Sciatic nerve (tissue), 2 donors: Measurements from ENCODE around the gene NUSAP1. TPM values are rescaled to one million over a fixed set of nuclear protein-coding genes. Genes with fewer than 3 reads are reported as not detected.
"Not testable (repeated sequence)": the region's sequence is repeated elsewhere in the genome, so short reads cannot be mapped to it uniquely, and the experiment has no call there.

Experiments
- ATAC-seq: fragments of 200-7000 bp; cut with Tn5 transposase; one replicate; pipeline ENCODE4 v1.9.1; 2020; ENCODE audit warnings: mild to moderate bottlenecking, moderate library complexity
- DNase-seq: peaks from one replicate; pipeline ENCODE4 v3.0.0-alpha.2; 2020; ENCODE audit warnings: low spot score
- intact Hi-C: fragments of 100-400 bp; cut with DNase I; formaldehyde crosslinking; loops from one replicate; pipeline ENCODE4 v1.14.2; 2022
- total RNA-seq: library from RNA; stranded (reverse); fragmentation: NEBNext Ultra II Directional; extraction: Animal tissue kit (Norgen Biotek cat#: 25700); gene quantifications from one replicate; pipeline ENCODE4 v1.2.1, GENCODE V29; 2021
- donor health status: DM: no; HTN: no; CAD: no.
- donor health status: DM: no; HTN: no; CAD: no.

NUSAP1 gene
- total RNA-seq, 1 donor from 2014 or later: 3.1 TPM

DNA sequence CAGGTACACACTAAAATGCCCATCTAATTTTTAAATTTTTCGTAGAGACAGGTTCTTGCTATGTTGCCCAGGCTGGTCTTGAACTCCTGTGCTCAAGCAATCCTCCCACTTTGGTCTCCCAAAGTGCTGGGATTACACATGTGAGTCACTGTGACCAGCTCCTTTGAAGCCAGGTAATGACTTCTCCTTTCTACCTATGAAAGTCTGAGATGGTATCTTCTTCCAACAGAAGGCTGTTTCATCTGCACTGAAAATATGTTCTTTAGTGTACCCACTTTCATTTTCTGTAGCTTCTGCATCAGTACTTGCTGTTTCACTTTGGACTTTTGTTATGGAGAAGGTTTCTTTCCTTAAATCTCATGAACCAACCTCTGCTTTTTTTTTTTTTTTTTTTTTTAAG lies 9.1 kb upstream of the NUSAP1 start:
- no peak for ATAC-seq
- intact Hi-C loops: no loop called here
- DNase-seq: no peak

DNA sequence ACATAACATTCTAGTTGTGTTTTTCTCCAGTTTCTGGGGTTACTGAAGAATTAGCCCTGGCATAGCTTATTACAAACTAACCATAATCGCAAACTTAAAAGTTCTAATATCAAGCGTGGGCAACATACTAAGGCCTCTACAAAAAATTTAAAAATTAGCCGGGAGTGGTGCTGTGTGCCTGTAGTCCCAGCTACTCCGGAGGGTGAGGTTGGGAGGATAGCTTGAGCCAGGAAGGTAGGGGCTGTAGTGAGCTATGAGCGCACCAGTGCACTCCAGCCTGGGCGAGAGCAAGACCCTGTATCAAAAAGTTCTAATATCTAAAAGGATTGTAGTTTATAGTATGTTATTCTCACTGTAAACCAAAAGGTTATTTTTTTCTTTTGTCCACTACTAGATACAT lies 1.4 kb upstream of the NUSAP1 start:
- ATAC-seq: no peak
- no peak for DNase-seq
- intact Hi-C loops: no loop called here

DNA sequence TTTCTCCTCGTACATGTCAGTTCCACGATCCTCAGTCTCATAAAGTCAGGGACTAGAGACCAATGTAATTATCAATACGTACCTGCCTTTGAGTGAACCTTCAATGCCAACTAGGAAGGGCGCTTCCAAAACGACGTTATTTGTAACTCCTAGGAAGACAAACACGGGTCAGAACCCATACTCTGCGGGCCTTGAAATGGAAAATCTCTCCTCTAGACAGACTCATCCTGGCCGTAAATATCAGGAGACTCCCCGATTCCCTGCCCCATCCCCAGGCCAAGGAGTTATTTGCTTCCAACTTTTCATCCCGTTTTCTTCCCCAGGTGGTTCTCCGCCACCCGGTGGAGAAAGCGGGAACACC lies 868 bp upstream of the NUSAP1 start:
- DNase-seq (no peak), ATAC-seq (no peak)
- intact Hi-C loops: no loop called here

DNA sequence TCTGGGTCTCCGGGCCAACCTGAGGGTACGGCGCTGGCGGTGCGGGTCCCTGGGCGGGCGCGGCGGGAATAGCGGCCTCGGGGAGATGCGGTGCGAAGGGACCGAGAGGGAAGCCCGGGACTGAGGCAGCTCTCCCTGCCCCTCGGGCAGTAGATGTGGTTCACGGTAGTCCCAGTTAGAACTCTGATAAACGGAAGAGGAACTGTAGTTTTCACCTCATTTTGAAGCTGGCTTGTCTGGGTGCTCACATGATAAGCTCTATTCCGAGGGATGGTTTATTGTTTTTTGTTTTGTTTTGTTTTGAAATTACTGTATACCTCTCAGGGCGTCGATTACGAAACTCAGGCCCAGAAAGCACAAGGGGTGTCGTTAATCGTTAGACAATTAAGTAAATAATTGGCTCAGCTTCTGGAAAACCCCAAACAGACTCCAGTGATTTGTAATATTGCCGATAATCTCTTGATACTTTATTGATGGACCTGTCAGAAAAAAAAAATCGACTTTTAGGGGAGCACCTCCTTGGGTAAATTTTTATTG lies 413 bp downstream of the NUSAP1 start:
- intact Hi-C loops: no loop called here
- DNase-seq (no peak), ATAC-seq (peak; percentile 40)

DNA sequence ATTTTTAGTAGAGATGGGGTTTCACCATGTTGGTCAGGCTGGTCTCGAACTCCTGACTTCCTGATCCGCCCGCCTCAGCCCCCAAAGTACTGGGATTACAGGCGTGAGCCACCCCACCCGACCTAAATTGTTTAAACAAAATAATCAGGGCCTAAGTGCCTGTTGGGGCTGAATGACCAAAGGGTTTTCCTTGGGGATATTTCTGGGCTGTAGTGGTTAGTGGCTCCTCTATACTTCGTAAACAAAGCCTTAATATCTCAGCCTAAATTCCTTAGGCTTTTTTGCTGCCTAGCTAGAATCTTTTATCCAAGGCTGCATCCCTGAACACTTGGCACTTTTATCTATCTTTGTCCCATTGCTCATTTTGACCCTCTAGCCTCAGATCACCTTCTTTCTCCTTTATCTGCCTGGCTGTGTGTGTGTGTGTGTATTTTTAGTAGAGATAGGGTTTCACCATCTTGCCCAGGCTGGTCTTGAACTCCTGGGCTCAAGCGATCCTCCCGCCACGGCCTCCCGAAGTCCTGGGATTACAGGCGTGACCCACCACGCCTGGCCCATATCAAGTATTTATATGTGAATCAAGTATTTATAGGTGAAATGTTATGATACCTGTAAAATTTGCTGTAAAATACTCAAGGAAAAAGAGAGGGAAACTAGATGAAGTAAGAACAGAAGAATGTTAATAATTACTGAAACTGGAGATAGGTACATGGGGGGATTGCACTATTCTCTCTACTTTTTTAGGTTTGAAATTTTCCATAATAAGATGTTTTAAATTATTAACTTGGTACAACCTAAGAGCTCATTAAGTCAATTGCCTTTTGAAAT lies 1.8 kb downstream of the NUSAP1 start:
- DNase-seq: no peak
- no peak for ATAC-seq
- intact Hi-C loops: no loop called here

DNA sequence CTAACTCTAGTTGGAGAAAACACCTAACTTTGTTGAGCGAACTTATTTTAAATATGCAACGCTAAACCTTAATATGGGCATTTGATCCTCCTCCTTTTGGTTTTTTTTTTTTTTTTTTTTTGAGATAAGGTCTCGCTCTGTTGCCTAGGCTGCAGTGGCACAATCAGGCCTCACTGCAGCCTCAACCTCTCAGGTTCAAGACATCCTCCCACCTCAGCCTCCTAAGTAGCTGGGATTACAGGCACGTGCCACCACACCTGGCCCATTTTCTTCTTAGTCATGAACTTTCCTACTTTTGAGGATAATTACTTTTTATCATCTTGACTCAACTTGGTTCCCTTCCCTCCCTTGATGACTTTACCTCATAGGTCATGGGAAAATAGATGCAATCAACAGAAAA lies 3.9 kb downstream of the NUSAP1 start:
- ATAC-seq: no peak
- intact Hi-C loops: no loop called here
- DNase-seq: no peak

DNA sequence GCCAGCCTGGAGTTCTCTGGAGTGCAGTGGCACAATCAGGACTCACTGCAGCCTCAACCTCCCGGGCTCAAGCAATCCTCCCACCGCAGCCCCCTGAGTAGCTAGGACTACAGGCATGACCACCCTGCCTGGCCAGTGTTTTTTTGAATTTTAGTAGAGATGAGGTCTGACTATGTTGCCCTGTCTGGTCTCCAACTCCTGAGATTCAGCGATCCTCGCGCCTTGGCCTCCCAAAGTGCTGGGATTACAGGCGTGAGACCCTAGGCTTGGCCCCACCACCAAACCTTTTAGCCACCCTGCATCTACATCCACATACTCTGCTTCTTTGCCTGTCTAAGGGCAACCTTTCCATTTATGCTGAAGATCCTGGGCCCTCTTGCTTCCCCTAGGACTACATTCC lies 4.4 kb downstream of the NUSAP1 start:
- DNase-seq: no peak
- intact Hi-C loops: no loop called here
- no peak for ATAC-seq

DNA sequence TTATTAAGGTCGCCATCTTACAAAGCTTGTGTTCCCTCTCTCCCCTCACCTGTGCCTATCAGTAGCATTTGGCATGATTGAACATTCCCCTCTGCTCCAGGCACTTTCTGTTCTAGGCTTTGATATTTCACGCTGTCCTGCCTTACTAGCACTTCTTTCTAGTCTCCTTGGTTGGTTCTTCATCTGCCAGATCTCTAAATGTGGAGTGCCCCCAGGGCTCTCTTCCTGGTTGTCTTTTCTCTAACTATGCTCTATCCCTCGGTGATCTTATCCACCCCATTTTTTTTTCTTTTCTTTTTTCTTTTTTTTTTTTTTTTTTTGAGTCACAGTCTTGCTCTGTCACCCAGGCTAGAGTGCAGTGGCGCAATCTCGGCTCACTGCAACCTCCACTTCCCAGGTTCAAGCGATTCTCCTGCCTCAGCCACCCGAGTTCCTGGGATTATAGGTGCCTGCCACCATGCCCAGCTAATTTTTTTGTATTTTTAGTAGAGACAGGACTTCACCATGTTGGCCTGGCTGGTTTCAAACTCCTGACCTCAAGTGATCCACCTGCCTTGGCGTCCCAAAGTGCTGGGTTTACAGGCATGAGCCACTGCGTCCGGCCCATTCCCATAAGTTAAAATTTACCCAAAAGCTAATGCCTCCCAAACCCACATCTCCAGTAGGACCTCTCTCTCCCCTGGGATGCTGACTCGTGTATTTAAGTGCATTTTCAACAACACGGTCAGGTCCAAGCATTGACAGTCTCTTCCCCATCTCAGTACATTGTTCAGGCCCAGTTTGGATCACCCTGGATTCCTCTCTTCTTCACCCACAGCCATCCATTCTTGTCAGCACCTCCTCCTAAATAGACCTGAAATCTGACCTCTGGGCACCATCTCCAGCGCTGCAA lies 5.2 kb downstream of the NUSAP1 start:
- no peak for DNase-seq
- intact Hi-C loops: no loop called here
- no peak for ATAC-seq

DNA sequence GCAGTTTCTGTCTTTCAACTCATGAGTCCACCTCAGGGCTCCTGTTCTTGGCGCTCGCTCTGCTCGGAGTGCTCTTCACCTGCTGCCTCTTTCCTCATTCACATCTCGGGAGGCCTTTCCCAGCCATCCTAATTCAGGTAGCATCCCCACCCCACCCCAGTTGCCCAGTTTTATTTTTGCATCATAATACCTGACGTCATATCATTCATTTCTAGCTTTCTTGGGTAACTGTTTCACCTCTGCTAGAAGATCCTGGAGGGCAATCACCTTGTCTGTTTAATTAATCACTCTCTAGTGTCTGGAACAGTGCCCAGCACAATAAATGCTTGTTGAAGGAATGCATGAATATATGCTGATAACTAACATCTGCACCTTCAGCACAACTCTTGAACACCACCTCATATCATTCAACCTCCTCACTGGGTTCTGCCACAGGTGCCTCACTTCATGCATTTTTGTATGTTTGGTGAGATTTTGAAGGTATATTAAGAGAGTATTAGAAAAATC lies 7.6 kb downstream of the NUSAP1 start:
- intact Hi-C loops: no loop called here
- DNase-seq (no peak), ATAC-seq (no peak)

DNA sequence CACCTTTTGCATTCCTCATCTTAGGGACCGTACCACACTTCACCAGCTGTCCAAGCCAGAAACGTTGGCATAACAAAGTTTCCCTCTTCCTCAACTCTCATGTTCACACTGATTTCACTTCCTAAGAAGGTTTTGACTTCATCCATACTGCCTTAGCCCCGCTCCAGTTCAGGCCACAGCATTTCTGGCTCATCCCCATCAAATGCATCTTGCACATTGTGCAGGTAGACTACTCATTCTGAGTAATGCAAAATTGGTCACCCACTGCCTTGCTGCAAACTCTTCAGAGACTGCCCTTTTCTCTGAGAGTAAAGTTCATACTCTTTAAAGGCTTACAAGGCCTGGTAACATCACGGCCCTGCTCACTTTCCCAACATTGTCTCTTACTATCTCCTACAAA lies 8.8 kb downstream of the NUSAP1 start:
- intact Hi-C loops: no loop called here
- DNase-seq (no peak), ATAC-seq (no peak)

DNA sequence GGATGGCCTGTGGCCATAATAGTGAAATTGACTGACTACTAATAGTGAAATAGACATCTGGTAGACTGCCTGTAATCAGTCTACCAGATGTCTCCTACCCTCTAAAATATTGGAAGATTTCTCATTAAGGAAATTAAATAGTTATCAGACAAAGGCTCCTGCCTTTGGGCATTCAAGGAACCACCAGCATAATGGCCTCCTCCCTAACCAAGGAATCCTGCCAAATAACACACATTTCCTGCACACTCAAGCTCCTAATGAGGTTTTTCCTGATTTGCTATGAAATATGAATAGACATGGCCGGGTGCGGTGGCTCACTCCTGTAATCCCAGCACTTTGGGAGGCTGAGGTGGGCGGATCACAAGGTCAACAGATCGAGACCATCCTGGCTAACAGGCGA lies 14.6 kb downstream of the NUSAP1 start:
- intact Hi-C loops: no loop called here
- no peak for ATAC-seq
- no peak for DNase-seq

DNA sequence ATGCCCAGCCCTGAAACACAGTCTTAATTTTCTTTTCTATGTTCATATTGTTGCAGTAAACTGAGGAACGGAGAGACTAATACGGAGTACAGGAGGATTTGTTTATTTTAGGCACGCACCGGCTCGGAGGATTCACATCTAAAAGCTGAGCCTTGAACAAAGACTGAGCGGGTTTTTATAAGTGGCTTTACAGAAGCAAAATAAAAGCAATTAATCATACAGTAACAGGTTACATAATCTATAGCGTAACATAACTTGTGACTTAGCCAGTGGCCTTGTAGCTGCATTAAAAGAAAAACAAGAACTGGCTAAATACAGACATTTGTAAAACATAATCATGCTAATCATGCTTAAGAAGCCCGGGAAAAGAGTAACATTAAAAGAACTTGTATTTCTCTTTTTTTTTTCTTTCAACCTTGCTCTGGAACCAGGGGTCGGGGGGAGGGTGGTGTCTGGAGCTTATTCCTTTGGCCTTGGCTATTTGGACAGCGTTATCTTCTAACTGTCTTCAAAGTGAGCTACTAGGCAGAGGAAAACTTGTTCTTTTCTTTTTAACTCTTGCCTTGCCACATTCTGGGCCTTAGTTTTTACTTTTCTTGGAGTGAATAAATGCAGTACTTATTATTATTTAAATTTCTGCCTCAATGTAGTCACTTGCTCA lies 17.5 kb downstream of the NUSAP1 start:
- ATAC-seq (no peak), DNase-seq (no peak)
- intact Hi-C loops: no loop called here

DNA sequence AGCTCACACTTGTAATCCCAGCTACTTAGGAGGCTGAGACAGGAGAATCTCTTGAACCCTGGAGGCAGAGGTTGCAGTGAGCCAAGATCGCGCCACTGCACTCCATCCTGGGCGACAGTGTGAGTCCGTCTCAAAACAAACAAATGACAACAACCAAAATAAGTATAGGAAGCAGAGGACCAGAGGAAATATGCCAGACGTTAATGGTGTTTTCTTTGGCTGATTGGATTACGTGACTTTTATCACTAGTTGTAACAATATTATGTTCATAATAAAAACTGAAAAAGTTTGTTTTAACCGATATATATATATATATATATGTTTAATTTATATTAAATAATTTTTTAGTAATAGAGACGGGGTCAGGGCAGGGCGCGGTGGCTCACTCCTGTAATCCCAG lies 21.7 kb downstream of the NUSAP1 start:
- DNase-seq: no peak
- intact Hi-C loops: no loop called here
- no peak for ATAC-seq

DNA sequence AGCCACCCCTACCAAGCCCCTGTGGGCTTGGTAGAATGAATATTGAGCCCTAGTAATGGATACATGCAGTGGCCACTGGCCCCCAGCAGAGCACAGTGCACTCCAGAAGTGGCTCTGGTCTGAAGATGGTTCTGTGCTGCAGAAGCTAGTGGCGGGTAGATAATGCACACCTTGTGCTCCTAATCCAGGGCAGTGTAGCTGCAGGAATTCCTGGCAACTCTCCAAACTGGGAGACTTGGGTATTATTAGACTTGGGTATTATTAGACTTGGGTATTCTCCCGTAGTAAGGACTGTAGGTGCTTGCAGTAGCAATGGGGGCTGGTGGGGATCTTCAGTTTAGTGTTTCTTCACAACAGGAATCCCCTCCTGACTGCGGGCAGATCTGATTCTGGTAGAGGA lies 34.7 kb downstream of the NUSAP1 start:
- ATAC-seq (no peak), DNase-seq (no peak)
- intact Hi-C loops: no loop called here

DNA sequence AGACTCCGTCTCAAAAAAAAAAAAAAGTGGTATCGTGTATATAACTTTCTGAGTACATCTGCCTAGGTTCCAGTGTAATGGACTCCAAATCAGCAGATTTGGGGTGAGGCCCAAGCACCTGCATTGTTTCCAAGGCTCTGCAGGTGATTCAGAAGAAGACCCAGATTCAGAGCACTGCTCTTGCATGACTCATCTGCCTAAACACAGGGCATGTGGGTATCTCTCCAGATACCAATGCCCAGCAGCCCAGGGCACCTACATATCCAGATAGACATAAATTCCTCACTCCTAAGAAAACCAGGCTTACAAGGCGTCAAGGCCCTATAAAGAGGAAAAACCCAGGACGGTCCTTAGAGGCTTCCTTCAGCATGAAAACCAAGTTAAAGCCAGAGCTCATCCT lies 45.3 kb downstream of the NUSAP1 start:
- ATAC-seq (no peak), DNase-seq (no peak)
- intact Hi-C loops: no loop called here

DNA sequence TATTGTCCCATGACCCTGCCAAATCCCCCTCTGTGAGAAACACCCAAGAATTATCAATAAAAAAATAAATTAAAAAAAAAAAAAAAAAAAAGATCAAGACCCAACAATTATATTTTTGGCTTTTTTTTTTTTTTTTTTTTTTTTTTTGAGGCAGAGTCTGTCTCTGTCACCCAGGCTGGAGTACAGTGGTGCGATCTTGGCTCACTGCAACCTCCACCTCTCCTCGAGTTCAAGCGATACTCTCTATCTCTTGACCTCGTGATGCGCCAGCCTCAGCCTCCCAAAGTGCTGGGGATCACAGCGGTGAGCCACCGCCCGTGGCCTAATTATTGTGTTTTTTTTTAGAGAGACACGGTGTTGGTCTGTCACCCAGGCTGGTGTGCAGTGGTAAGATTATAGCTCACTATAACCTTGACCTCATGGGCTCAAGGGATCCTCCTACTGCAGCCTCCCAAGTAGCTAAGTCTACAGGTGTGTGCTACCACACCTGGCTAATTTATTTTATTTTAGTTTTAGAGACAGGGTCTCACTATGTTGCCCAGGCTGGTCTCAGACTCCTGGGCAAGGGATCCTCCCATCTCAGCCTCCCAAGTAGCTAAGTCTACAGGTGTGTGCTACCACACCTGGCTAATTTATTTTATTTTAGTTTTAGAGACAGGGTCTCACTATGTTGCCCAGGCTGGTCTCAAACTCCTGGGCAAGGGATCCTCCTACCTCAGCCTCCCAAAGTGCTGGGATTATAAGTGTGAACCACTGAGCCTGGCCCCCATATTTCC lies 51.5 kb downstream of the NUSAP1 start:
- intact Hi-C loops, DNase-seq: not testable (repeated sequence)

DNA sequence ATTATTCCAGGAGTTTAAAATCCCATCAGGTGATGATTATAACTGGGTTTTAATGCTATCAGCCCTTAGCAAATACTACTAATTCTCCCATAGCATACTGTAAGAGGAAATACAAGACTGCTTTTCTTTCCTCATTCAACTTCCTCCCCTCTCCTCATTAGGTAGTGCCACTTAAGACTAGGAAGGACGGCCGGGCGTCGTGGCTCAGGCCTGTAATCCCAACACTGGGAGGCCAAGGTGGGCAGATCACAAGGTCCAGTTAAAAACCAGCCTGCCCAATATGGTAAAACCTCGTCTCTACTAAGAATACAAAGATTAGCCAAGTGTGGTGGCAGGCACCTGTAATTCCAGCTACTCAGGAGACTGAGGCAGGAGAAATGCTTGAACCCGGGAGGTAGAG lies 55.0 kb downstream of the NUSAP1 start:
- ATAC-seq: no peak
- DNase-seq: no peak
- intact Hi-C loops: no loop called here

More for the DNA sequence above, 51.5 kb downstream of the NUSAP1 start:
- not testable (repeated sequence) for ATAC-seq

DNA sequence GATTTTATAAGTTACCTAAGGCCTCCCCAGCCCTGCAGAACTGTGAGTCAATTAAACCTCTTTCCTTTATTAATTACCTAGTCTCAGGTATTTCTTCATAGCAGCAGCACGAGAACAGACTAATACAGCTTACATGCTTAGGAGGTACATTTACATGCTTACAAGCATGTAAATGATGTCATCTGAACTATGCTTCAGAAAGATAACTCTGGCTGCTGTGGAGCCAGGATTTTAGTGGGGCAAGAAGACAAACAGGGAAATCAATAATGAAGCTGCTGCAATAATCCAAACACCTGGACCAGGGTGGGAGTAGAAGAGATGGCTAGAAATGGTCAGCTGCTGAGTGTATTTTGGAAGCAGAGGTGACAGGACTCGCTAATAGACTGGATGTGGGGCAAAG lies 60.0 kb downstream of the NUSAP1 start:
- no peak for DNase-seq
- intact Hi-C loops: no loop called here
- ATAC-seq: no peak

DNA sequence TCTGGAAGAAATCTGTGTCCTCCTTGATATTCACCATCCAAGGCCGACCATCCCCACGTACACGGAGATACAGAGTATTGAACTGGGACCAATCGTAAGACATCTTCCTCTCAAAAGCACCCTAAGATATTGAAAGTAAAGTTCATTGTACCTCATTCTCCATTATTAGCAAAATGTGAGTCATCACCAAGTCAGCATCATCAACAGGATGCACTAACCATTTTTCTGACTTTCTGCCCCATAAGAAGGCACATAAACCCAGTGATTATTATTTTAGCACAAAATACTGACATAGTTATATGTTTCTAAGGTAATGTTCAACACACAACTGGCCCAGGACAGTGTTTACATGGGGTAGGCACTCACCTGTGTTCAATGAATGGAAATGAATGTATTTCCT lies 62.2 kb downstream of the NUSAP1 start:
- DNase-seq (no peak), ATAC-seq (no peak)
- intact Hi-C loops: no loop called here
